ENCODE data around the gene CADM4. TPM values are rescaled to one million over a fixed set of nuclear protein-coding genes. Genes with fewer than 3 reads are reported as not detected.
"Not testable (repeated sequence)": the region's sequence is repeated elsewhere in the genome, so short reads cannot be mapped to it uniquely, and the experiment has no call there.

CADM4 gene
- polyA plus RNA-seq, 12 donors = 5.8 to 19.6 (median 9.2) TPM; not detected in 1

GRCh38 chr19:43609872-43610271 lies 29.8 kb downstream of the CADM4 start:
- no peak for DNase-seq

- no peak for DNase-seq
These were observed 32.1 kb downstream of the CADM4 start for GRCh38 chr19:43607238-43608205.

- peak; percentile 26 for DNase-seq
These were observed 33.0 kb downstream of the CADM4 start for GRCh38 chr19:43606569-43607229.

GRCh38 chr19:43605875-43606568 lies 33.6 kb downstream of the CADM4 start:
- no peak for DNase-seq

- DNase-seq = not testable (repeated sequence)
These were observed 39.3 kb downstream of the CADM4 start for GRCh38 chr19:43600326-43600725.

GRCh38 chr19:43599635-43600295 lies 39.9 kb downstream of the CADM4 start:
- no peak for DNase-seq

GRCh38 chr19:43598445-43599240 lies 41.0 kb downstream of the CADM4 start:
- no peak for DNase-seq

- no peak for DNase-seq
These were observed 41.8 kb downstream of the CADM4 start for GRCh38 chr19:43597876-43598275.

GRCh38 chr19:43596842-43597461 lies 42.7 kb downstream of the CADM4 start:
- no peak for DNase-seq

- DNase-seq = peak; percentile 100
These were observed 43.4 kb downstream of the CADM4 start, which contains the start of the genes IRGQ and ZNF576 for GRCh38 chr19:43595999-43596841. Gene IRGQ, minus strand, starts transcription at chr19:43596134. Its CDS starts 796 bp downstream, at chr19:43595338. Gene ZNF576, plus strand, starts transcription at chr19:43596595. Its CDS starts 514 bp downstream, at chr19:43597109.

- DNase-seq = no peak
These were observed 44.0 kb downstream of the CADM4 start for GRCh38 chr19:43595605-43595998.

GRCh38 chr19:43594710-43595604 lies 44.7 kb downstream of the CADM4 start:
- peak; percentile 55 for DNase-seq

- no peak for DNase-seq
These were observed 45.5 kb downstream of the CADM4 start for GRCh38 chr19:43594081-43594697.

- no peak for DNase-seq
These were observed 46.8 kb downstream of the CADM4 start for GRCh38 chr19:43592800-43593350.

- no peak for DNase-seq
These were observed 47.5 kb downstream of the CADM4 start for GRCh38 chr19:43591904-43592772.

GRCh38 chr19:43589678-43590077 lies 50.0 kb downstream of the CADM4 start:
- no peak for DNase-seq
